Neuronal stem cell (in vitro differentiated cells): Measurements from ENCODE around the gene LRPAP1.
A peak's percentile ranks its signal among the peaks of the same experiment; 100 is the strongest.

Source experiments
- DNase-seq: peaks from one replicate; pipeline ENCODE4 v3.0.0-alpha.2; 2013; ENCODE audit warnings: low spot score
- H2AFZ ChIP-seq: one replicate; pipeline ENCODE4 v1.6.1; 2013; ENCODE audit warnings: mild to moderate bottlenecking, low read length, inconsistent platforms
- H2AK5ac ChIP-seq: 2 replicates; pipeline ENCODE4 v1.6.1; 2013; ENCODE audit warnings: low read depth, mild to moderate bottlenecking, inconsistent platforms, low read length, moderate library complexity, mixed read lengths
- H2BK120ac ChIP-seq: 2 replicates; pipeline ENCODE4 v1.6.1; 2013; ENCODE audit warnings: low read depth, mild to moderate bottlenecking, inconsistent platforms, low read length, moderate library complexity, mixed read lengths
- H2BK12ac ChIP-seq: one replicate; pipeline ENCODE4 v1.6.1; 2013; ENCODE audit warnings: low read length, inconsistent platforms
- H2BK15ac ChIP-seq: 2 replicates; pipeline ENCODE4 v1.6.1; 2013; ENCODE audit warnings: mild to moderate bottlenecking, low read length, inconsistent platforms, mixed read lengths
- H2BK5ac ChIP-seq: one replicate; pipeline ENCODE4 v1.6.1; 2013; ENCODE audit warnings: inconsistent platforms, mild to moderate bottlenecking, low read length, moderate library complexity
- H3K14ac ChIP-seq: one replicate; pipeline ENCODE4 v1.6.1; 2013; ENCODE audit warnings: low read length, inconsistent platforms
- H3K18ac ChIP-seq: 2 replicates; pipeline ENCODE4 v1.6.1; 2013; ENCODE audit warnings: low read length, inconsistent platforms
- H3K23ac ChIP-seq: 2 replicates; pipeline ENCODE4 v1.6.1; 2013; ENCODE audit warnings: low read depth, mild to moderate bottlenecking, mixed read lengths, low read length, inconsistent platforms; ENCODE audit not compliant: poor library complexity
- H3K27ac ChIP-seq: replicated peaks from 3 replicates; pipeline ENCODE4 v1.5.1; 2013; ENCODE audit warnings: low read length, inconsistent platforms
- H3K27me3 ChIP-seq, 3 experiments: 2 replicates each; pipeline ENCODE4 v1.6.1; 2013; ENCODE audit warnings: low read length in 3 of 3, mild to moderate bottlenecking in 2 of 3, inconsistent platforms in 1 of 3, low read depth in 1 of 3, mixed read lengths in 1 of 3, moderate library complexity in 1 of 3; ENCODE audit not compliant: control insufficient read depth in 3 of 3, insufficient read depth in 3 of 3
- H3K36me3 ChIP-seq, 2 donors: replicated peaks in 1 of 2; 2 replicates each; pipeline ENCODE4 v1.6.1; 2013; ENCODE audit warnings: low read length in 2 of 2; ENCODE audit not compliant: control insufficient read depth in 2 of 2, insufficient read depth in 2 of 2
- H3K4ac ChIP-seq: 2 replicates; pipeline ENCODE4 v1.6.1; 2013; ENCODE audit warnings: inconsistent platforms, mild to moderate bottlenecking, low read length, moderate library complexity
- H3K4me1 ChIP-seq, 2 donors: 1 replicate in 1 of 2; 2 replicates in 1 of 2; pipeline ENCODE4 v1.6.1; 2013; ENCODE audit warnings: low read length in 2 of 2, low read depth in 1 of 2; ENCODE audit not compliant: control insufficient read depth in 2 of 2, insufficient read depth in 1 of 2
- H3K4me2 ChIP-seq: one replicate; pipeline ENCODE4 v1.6.1; 2013; ENCODE audit warnings: mild to moderate bottlenecking, low read length, inconsistent platforms; ENCODE audit not compliant: insufficient read depth, poor library complexity, severe bottlenecking
- H3K4me3 ChIP-seq, 2 donors: 2 replicates each; pipeline ENCODE4 v1.5.1; 2013; ENCODE audit warnings: low read length in 2 of 2, mild to moderate bottlenecking in 2 of 2, inconsistent platforms in 1 of 2, moderate library complexity in 1 of 2
- H3K79me1 ChIP-seq: one replicate; pipeline ENCODE4 v1.6.1; 2013; ENCODE audit warnings: low read depth, mild to moderate bottlenecking, inconsistent platforms, low read length, moderate library complexity
- H3K9ac ChIP-seq: one replicate; pipeline ENCODE4 v1.6.1; 2013; ENCODE audit warnings: mild to moderate bottlenecking, low read depth, low read length, inconsistent platforms; ENCODE audit not compliant: poor library complexity
- H3K9me3 ChIP-seq, 2 donors: replicated peaks in 1 of 2; 2 replicates each; pipeline versions ENCODE3 to v1.6.1; 2013; ENCODE audit warnings: low read length in 2 of 2, mild to moderate bottlenecking in 2 of 2, inconsistent platforms in 1 of 2, low read depth in 1 of 2, mixed read lengths in 1 of 2, moderate library complexity in 1 of 2; ENCODE audit not compliant: control insufficient read depth in 2 of 2, insufficient read depth in 1 of 2
- H4K8ac ChIP-seq: one replicate; pipeline ENCODE4 v1.6.1; 2013; ENCODE audit warnings: low read depth, mild to moderate bottlenecking, inconsistent platforms, low read length, moderate library complexity
- H4K91ac ChIP-seq: one replicate; pipeline ENCODE4 v1.6.1; 2013; ENCODE audit warnings: low read length, low read depth, mild to moderate bottlenecking, inconsistent platforms; ENCODE audit not compliant: poor library complexity
- WGBS, 2 donors: extraction: QIAGEN DNeasy Blood & Tissue Kit; methylation state at CpG; one replicate each; pipeline ENCODE4 v1.1.7; 2013; ENCODE audit warnings: missing lambda C conversion rate in 2 of 2, mixed read lengths in 1 of 2; ENCODE audit not compliant: insufficient read length in 2 of 2, insufficient replicate concordance in 1 of 2; ENCODE audit errors: extremely low coverage in 2 of 2; 5-methylcytosine and 5-hydroxymethylcytosine counted together

Gene LRPAP1

GRCh38 chr4:3463556-3464348 lies 68.5 kb downstream of the LRPAP1 start:
- Histone ChIP-seq H3K4me3 (no peak overlapping the region), H3K9me3 (peaks cover 9 to 16% of the 10 kb centered on the region in 2 donors), H4K8ac (no peak overlapping the region), H2BK120ac (no peak overlapping the region), H3K23ac (peak overlapping the region; percentile 60), H3K27me3 (peaks cover 0 to 49% (median 18%) of the 10 kb centered on the region in 3 experiments), H3K9ac (peak overlapping the region; percentile 44), H3K4me1 (peaks cover 12 to 43% of the 10 kb centered on the region in 2 donors), H2AFZ (no peak overlapping the region), H2AK5ac (peak overlapping the region; percentile 86), H3K14ac (peak overlapping the region; percentile 56), H2BK15ac (peak overlapping the region; percentile 98), H3K18ac (peak overlapping the region; percentile 87), H3K79me1 (peaks cover 4% of the 10 kb centered on the region), H3K27ac (no peak overlapping the region), H3K4ac (peak overlapping the region; percentile 53), H4K91ac (no peak overlapping the region), H3K4me2 (no peak overlapping the region), H3K36me3 (peaks cover 0 to 3% of the 10 kb centered on the region in 2 donors), H2BK5ac (peak overlapping the region; percentile 88), H2BK12ac (peak overlapping the region; percentile 73)
- no CpG with 5 or more reads among the region's 43 CpGs for WGBS, 2 donors
- DNase-seq, result no peak

- WGBS, 2 donors, result no CpG with 5 or more reads among the region's 44 CpGs
- peak within 1 kb of the TSS; percentile 73 for H2BK12ac ChIP-seq
- no peaks in the 10 kb centered on the region for H3K36me3 ChIP-seq
- H3K4me2 ChIP-seq, result peak within 1 kb of the TSS; percentile 45
- peak within 1 kb of the TSS; percentile 98 for H2BK15ac ChIP-seq
- H4K91ac ChIP-seq, result no peak within 1 kb of the TSS
- peak within 1 kb of the TSS; percentile 88 for H2BK5ac ChIP-seq
- peak within 1 kb of the TSS; percentile 97 for H2BK120ac ChIP-seq
- H3K27ac ChIP-seq, result no peak within 1 kb of the TSS
- H2AK5ac ChIP-seq, result peak within 1 kb of the TSS; percentile 86
- no peak within 1 kb of the TSS for H4K8ac ChIP-seq
- H3K18ac ChIP-seq, result peak within 1 kb of the TSS; percentile 87
- peak within 1 kb of the TSS; percentile 60 for H3K23ac ChIP-seq
- H3K4me3 ChIP-seq, result no peak within 1 kb of the TSS
- H3K9ac ChIP-seq, result peak within 1 kb of the TSS; percentile 44
- H3K9me3 ChIP-seq, result peaks cover 2 to 11% of the 10 kb centered on the region in 2 donors
- no peak for DNase-seq
- H3K79me1 ChIP-seq, result no peaks in the 10 kb centered on the region
- H3K4me1 ChIP-seq, result peaks cover 7 to 42% of the 10 kb centered on the region in 2 donors
- H3K14ac ChIP-seq, result peak within 1 kb of the TSS; percentile 56
- H2AFZ ChIP-seq, result peak within 1 kb of the TSS; percentile 73
- H3K27me3 ChIP-seq, result peaks cover 0 to 57% (median 14%) of the 10 kb centered on the region in 3 experiments
- peak within 1 kb of the TSS; percentile 53 for H3K4ac ChIP-seq
Observed at GRCh38 chr4:3462790-3463415, 69.3 kb downstream of the LRPAP1 start, which contains the start of gene DOK7. TSS of gene DOK7 (plus strand) at chr4:3463306. CDS start at chr4:3463376, 70 bp downstream.

DNA sequence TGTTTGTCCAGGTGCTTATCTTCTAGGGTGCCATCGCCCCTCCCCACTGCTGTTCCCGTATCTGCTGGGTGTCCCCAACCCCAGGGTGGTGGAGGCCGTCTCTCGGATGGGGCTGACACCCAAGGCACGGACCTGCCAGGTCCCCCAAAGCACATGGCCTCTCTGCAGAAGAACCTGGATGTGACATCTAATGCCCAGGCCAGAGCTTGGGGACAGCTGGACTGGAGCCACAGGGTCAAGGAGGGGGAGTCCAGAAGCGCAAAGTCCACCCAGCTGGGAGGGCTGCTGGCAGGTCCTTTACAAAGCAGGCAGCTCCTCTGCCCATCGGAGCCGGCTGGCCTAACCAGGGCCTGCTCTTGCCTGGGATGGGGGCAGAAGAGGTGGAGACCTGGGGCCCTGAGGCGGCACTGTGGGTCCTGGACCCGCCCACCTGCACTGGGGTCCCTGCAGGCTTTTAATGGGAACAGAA lies 69.9 kb downstream of the LRPAP1 start:
- Histone ChIP-seq H3K4ac (no peak overlapping the region), H2BK12ac (peak overlapping the region; percentile 43), H3K4me2 (no peak overlapping the region), H3K4me1 (peaks cover 7 to 36% of the 10 kb centered on the region in 2 donors), H3K9ac (no peak overlapping the region), H3K79me1 (no peaks in the 10 kb centered on the region), H2AK5ac (peak overlapping the region; percentile 68), H2BK120ac (peak overlapping the region; percentile 97), H3K27me3 (peaks cover 0 to 58% (median 14%) of the 10 kb centered on the region in 3 experiments), H3K18ac (peak overlapping the region; percentile 59), H4K8ac (no peak overlapping the region), H3K4me3 (no peak overlapping the region), H3K27ac (no peak overlapping the region), H3K14ac (no peak overlapping the region), H4K91ac (no peak overlapping the region), H2BK15ac (peak overlapping the region; percentile 85), H2BK5ac (no peak overlapping the region), H3K9me3 (peaks cover 2 to 11% of the 10 kb centered on the region in 2 donors), H3K23ac (no peak overlapping the region), H2AFZ (no peak overlapping the region), H3K36me3 (no peaks in the 10 kb centered on the region)
- WGBS, 2 donors, result no CpG with 5 or more reads among the region's 10 CpGs
- no peak for DNase-seq
